ENCODE data around the gene ZNF366. TPM values are rescaled to one million over a fixed set of nuclear protein-coding genes. Genes with fewer than 3 reads are reported as not detected.

The ZNF366 gene
- total RNA-seq, 1 donor from 2014 or later: 13.6 TPM

DNA sequence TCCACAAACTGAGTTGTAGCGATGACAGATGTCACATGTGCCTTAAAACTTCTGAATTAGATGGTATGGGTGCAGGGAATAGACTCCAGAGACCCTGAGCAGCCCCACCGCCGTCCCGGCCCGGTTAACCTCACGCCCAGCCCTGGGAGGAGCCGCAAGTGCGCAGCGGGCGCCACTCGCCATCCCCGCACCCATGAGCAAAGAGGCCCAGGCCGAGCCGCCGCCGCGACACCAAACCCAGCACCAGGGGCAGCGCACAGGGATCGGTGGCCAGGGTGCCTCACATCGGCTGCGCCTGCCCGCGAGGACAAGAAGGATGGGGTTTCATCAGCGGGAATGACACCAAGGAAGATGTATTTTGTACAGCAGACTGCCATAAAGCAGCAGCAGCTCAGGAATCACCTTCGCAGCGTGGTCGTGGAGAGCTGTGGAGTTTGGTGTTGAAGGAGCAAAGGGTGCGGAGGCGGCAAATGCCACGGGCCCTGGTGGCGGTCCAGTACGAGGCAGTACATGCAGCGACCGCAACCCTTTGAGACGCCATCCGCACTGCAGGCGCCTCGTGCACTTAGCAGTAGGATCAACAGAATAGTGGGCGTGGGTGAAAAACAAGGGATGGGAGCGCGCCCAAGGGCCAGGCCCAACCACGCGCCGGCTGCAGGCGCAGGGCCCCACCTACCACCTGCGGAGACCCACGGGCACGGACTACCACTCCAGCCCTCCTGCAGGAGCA, 89.7 kb downstream of the ZNF366 start:
- no peaks in the 10 kb centered on the region for H3K27me3 ChIP-seq (ENCODE audit: low read depth)
- no peak overlapping the region for H3K27ac ChIP-seq
- no peaks in the 10 kb centered on the region for H3K9me3 ChIP-seq
- H3K4me3 ChIP-seq: no peak overlapping the region
- intact Hi-C loops (cut with DNase I): no loop called here
- DNase-seq: no peak
- H3K4me1 ChIP-seq: no peaks in the 10 kb centered on the region
- TF ChIP-seq, protein P1, sequence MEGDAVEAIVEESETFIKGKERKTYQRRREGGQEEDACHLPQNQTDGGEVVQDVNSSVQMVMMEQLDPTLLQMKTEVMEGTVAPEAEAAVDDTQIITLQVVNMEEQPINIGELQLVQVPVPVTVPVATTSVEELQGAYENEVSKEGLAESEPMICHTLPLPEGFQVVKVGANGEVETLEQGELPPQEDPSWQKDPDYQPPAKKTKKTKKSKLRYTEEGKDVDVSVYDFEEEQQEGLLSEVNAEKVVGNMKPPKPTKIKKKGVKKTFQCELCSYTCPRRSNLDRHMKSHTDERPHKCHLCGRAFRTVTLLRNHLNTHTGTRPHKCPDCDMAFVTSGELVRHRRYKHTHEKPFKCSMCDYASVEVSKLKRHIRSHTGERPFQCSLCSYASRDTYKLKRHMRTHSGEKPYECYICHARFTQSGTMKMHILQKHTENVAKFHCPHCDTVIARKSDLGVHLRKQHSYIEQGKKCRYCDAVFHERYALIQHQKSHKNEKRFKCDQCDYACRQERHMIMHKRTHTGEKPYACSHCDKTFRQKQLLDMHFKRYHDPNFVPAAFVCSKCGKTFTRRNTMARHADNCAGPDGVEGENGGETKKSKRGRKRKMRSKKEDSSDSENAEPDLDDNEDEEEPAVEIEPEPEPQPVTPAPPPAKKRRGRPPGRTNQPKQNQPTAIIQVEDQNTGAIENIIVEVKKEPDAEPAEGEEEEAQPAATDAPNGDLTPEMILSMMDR (IDR thresholded peaks at IDR 0.05): no peak
- ATAC-seq: no peak
- no peaks in the 10 kb centered on the region for H3K36me3 ChIP-seq

DNA sequence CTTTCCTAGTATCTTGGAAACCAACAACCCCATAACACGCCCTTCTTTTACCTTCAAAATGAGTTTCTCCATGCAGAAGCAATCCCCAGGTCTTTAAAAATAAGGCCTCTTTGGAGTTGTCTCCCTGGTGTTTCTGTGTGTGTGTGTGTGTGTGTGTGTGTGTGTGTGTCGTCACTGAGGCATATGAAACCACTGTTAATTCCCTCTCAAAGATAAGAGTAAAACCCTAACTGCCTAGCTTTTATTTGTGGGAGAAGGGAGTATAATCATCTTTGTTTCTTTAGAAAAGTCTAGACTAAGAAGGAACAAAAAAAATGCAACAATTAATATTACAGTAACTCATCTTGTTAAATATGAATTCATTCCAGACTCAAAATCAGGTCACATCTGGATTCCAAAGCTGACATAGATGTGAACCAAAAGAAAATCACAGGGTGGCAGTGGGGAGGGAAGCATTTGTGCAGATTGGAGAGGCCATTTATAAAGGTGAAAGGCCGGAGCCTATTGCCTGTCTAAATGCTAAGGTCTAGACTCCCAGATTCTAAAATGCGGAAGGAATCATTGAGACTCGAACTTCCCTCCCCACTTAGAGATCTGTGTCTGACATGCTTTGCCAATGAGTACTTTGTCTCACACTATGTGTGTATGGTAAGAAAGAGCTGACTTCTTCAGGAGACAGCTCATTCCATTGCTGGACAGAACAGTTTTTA, 91.4 kb downstream of the ZNF366 start:
- intact Hi-C loops (cut with DNase I): no loop called here
- H3K27ac ChIP-seq: no peak overlapping the region
- H3K36me3 ChIP-seq: no peaks in the 10 kb centered on the region
- no peaks in the 10 kb centered on the region for H3K9me3 ChIP-seq
- DNase-seq (no peak), ATAC-seq (no peak)
- H3K27me3 ChIP-seq (ENCODE audit: low read depth): no peaks in the 10 kb centered on the region
- H3K4me1 ChIP-seq: peaks cover under 1% of the 10 kb centered on the region
- no peak overlapping the region for H3K4me3 ChIP-seq
- TF ChIP-seq, protein P1 (IDR thresholded peaks at IDR 0.05): no peak

DNA sequence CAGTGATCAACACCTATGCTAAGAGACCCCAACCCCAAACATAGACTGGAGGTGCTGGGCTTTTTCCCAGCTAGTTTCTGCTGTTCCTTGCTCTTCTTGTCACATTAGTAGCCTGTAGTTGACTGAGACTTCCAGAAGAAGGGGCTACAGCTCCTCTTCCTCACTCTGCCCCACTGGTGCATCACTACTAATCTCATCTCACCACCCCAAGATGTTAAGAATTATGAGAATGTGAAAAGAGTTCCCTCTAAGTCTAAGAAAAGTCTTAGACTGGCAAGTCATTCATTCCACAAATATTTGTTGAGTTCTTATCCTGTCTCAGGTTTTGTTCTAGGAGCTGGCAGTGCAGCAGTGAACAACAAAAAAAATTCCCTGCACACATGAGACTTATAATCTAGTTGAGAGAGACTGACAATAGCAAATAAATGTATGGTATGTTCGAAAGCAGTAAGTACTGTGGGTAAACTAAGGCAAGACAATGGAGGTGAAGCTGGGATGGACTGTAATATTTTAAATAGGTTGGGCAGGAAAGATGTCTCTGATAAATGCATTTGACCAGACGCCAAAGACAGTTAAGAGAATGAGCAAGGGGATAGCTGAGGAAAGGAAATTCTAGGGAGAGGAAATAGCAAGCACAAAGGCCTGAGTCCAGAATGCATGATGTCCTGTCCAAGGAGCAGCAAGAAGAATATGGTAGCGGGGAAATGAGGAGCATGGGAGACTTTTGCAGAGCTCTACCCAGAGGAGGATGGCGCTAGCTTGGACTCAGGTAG, 94.7 kb downstream of the ZNF366 start:
- ATAC-seq (peak in 1 of 2 donors; percentile 31), DNase-seq (no peak)
- Histone ChIP-seq H3K9me3 (no peaks in the 10 kb centered on the region), H3K27ac (no peak overlapping the region), H3K36me3 (no peaks in the 10 kb centered on the region), H3K4me3 (no peak overlapping the region), H3K4me1 (peaks cover 19% of the 10 kb centered on the region), H3K27me3 (ENCODE audit: low read depth) (no peaks in the 10 kb centered on the region)
- intact Hi-C loops (cut with DNase I): no loop called here
- TF ChIP-seq, protein P1 (IDR thresholded peaks at IDR 0.05): no peak

DNA sequence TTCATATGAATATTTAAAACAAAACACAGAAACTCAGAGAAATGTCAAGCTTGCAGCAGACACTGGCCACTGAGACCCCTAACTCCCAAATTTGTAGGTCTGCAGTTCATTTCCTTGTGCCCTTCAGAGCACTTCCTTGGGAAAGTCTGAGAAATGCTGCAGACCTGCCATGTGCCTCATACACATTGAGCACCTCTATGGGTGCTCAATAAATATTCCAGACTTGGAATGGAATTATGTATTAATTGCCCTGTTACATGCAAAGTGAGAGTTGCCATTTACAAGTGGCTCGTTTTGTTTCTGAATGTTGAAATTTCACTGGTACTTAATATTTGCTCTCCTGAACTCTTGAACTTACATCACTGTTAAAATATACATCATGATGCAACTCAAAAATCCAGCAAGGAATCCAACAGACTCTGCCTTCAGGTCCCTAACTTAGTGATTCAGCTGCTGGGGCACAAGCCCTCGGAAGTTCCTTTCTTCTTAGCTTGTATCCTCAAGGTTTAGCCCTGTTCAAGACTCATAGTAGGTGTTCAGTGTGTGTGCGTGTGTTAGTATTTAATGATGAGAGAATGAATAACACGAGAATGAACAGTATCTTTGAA, 96.4 kb downstream of the ZNF366 start:
- ATAC-seq: peak in 1 of 2 donors; percentile 43
- Histone ChIP-seq H3K27me3 (ENCODE audit: low read depth) (no peaks in the 10 kb centered on the region), H3K4me1 (peaks cover 19% of the 10 kb centered on the region), H3K27ac (no peak overlapping the region), H3K36me3 (no peaks in the 10 kb centered on the region), H3K9me3 (no peaks in the 10 kb centered on the region), H3K4me3 (no peak overlapping the region)
- TF ChIP-seq, protein P1 (IDR thresholded peaks at IDR 0.05): no peak
- no peak for DNase-seq
- intact Hi-C loops (cut with DNase I): no loop called here

DNA sequence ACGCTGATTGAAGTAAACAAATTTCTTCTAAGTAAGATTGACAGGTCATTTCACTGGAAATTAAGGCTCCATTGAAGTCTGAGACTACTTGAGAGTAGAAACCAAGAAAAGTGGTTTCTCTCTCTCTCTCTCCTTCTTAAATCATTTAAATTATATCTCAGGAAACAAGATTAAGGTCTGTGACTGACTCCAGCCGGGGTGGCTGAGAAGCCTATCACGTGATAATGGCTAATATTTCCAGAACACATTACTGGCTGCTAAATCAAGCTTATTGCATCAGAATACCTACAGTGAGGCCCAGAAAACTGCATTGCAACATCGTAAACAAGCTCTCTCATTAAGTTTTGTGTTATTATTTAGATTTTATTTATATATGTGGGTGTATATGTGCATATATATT, 98.6 kb downstream of the ZNF366 start:
- Histone ChIP-seq H3K9me3 (no peaks in the 10 kb centered on the region), H3K36me3 (no peaks in the 10 kb centered on the region), H3K4me3 (no peak overlapping the region), H3K27me3 (ENCODE audit: low read depth) (no peaks in the 10 kb centered on the region), H3K27ac (no peak overlapping the region), H3K4me1 (peaks cover 19% of the 10 kb centered on the region)
- DNase-seq (no peak), ATAC-seq (no peak)
- TF ChIP-seq, protein P1 (IDR thresholded peaks at IDR 0.05): no peak
- intact Hi-C loops (cut with DNase I): no loop called here
